ENCODE data around the gene CMTM6.

GRCh38 chr3:32531010-32531647 is 28.5 kb upstream of the CMTM6 start:
- TF ChIP-seq EP300 (IDR thresholded peaks at IDR 0.05) (no peak), POLR2AphosphoS5 (IDR thresholded peaks at IDR 0.05) (no peak), POLR2A (IDR thresholded peaks at IDR 0.05; ENCODE audit: low read depth) (no peak)
- TF ChIP-seq, protein P1, sequence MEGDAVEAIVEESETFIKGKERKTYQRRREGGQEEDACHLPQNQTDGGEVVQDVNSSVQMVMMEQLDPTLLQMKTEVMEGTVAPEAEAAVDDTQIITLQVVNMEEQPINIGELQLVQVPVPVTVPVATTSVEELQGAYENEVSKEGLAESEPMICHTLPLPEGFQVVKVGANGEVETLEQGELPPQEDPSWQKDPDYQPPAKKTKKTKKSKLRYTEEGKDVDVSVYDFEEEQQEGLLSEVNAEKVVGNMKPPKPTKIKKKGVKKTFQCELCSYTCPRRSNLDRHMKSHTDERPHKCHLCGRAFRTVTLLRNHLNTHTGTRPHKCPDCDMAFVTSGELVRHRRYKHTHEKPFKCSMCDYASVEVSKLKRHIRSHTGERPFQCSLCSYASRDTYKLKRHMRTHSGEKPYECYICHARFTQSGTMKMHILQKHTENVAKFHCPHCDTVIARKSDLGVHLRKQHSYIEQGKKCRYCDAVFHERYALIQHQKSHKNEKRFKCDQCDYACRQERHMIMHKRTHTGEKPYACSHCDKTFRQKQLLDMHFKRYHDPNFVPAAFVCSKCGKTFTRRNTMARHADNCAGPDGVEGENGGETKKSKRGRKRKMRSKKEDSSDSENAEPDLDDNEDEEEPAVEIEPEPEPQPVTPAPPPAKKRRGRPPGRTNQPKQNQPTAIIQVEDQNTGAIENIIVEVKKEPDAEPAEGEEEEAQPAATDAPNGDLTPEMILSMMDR (IDR thresholded peaks at IDR 0.05): no peak

Measured in esophagus muscularis mucosa (tissue), 4 donors.